NCI-H1048 (cell line): ENCODE results near the gene EHBP1.
"Not testable (repeated sequence)": the region's sequence is repeated elsewhere in the genome, so short reads cannot be mapped to it uniquely, and the experiment has no call there.

ENCODE experiments used
- DNase-seq: peaks from one replicate; lab custom pipeline; 2025; lab: John Stamatoyannopoulos, UW

EHBP1 gene

GRCh38 chr2:62736899-62737559, 31.5 kb downstream of the EHBP1 start:
- no peak for DNase-seq

- DNase-seq = no peak
These were observed 33.7 kb downstream of the EHBP1 start for GRCh38 chr2:62738981-62739936.

GRCh38 chr2:62740221-62740620, 34.7 kb downstream of the EHBP1 start:
- no peak for DNase-seq

GRCh38 chr2:62741127-62741526, 35.6 kb downstream of the EHBP1 start:
- no peak for DNase-seq

GRCh38 chr2:62741954-62742722, 36.6 kb downstream of the EHBP1 start:
- DNase-seq = no peak

GRCh38 chr2:62743506-62743905, 38.0 kb downstream of the EHBP1 start:
- DNase-seq = no peak

GRCh38 chr2:62744603-62745002, 39.1 kb downstream of the EHBP1 start:
- DNase-seq = no peak

GRCh38 chr2:62745891-62746481, 40.5 kb downstream of the EHBP1 start:
- DNase-seq = no peak

- no peak for DNase-seq
These were observed 41.7 kb downstream of the EHBP1 start for GRCh38 chr2:62747169-62747568.

- no peak for DNase-seq
These were observed 42.4 kb downstream of the EHBP1 start for GRCh38 chr2:62747876-62748275.

- DNase-seq = not testable (repeated sequence)
These were observed 43.6 kb downstream of the EHBP1 start for GRCh38 chr2:62749111-62749510.

GRCh38 chr2:62757029-62757428, 51.5 kb downstream of the EHBP1 start:
- no peak for DNase-seq

GRCh38 chr2:62760026-62760425, 54.5 kb downstream of the EHBP1 start:
- DNase-seq = no peak

- DNase-seq = no peak
These were observed 55.0 kb downstream of the EHBP1 start for GRCh38 chr2:62760555-62760954.

GRCh38 chr2:62765619-62766376, 60.3 kb downstream of the EHBP1 start:
- DNase-seq = no peak

- no peak for DNase-seq
These were observed 63.1 kb downstream of the EHBP1 start for GRCh38 chr2:62768615-62769014.

GRCh38 chr2:62770629-62771028, 65.1 kb downstream of the EHBP1 start:
- DNase-seq = no peak

GRCh38 chr2:62774555-62775366, 69.2 kb downstream of the EHBP1 start:
- DNase-seq = no peak

- DNase-seq = no peak
These were observed 69.8 kb downstream of the EHBP1 start for GRCh38 chr2:62775367-62775668.

- no peak for DNase-seq
These were observed 78.2 kb downstream of the EHBP1 start for GRCh38 chr2:62783679-62784078.

GRCh38 chr2:62784341-62784740, 78.8 kb downstream of the EHBP1 start:
- DNase-seq = no peak
